Embryonic facial prominence (tissue), 1 donor: ENCODE measurements around the gene WWOX.
"Not testable (repeated sequence)": the region's sequence is repeated elsewhere in the genome, so short reads cannot be mapped to it uniquely, and the experiment has no call there.

Experiments used
- DNase-seq: peaks from one replicate; pipeline ENCODE4 v3.0.0-alpha.2; 2016; ENCODE audit errors: extremely low spot score

The WWOX gene

GRCh38 chr16:78496189-78496588, 396.7 kb downstream of the WWOX start:
- DNase-seq: no peak

- DNase-seq: no peak
Observed at GRCh38 chr16:78499399-78499798, 399.9 kb downstream of the WWOX start.

GRCh38 chr16:78500659-78501270, 401.3 kb downstream of the WWOX start:
- no peak for DNase-seq

GRCh38 chr16:78501744-78502143, 402.3 kb downstream of the WWOX start:
- DNase-seq: no peak

- DNase-seq: no peak
Observed at GRCh38 chr16:78502812-78503350, 403.4 kb downstream of the WWOX start.

- DNase-seq: peak; percentile 47
Observed at GRCh38 chr16:78503602-78504001, 404.1 kb downstream of the WWOX start.

GRCh38 chr16:78504401-78504851, 405.0 kb downstream of the WWOX start:
- DNase-seq: no peak

GRCh38 chr16:78505036-78505435, 405.6 kb downstream of the WWOX start:
- no peak for DNase-seq

- DNase-seq: peak; percentile 22
Observed at GRCh38 chr16:78505544-78506366, 406.3 kb downstream of the WWOX start.

- no peak for DNase-seq
Observed at GRCh38 chr16:78506367-78507193, 407.1 kb downstream of the WWOX start.

GRCh38 chr16:78507576-78507975, 408.1 kb downstream of the WWOX start:
- DNase-seq: no peak

GRCh38 chr16:78509965-78510364, 410.5 kb downstream of the WWOX start:
- DNase-seq: no peak

- no peak for DNase-seq
Observed at GRCh38 chr16:78510496-78510895, 411.0 kb downstream of the WWOX start.

GRCh38 chr16:78513838-78514237, 414.4 kb downstream of the WWOX start:
- DNase-seq: no peak

GRCh38 chr16:78514888-78515287, 415.4 kb downstream of the WWOX start:
- DNase-seq: not testable (repeated sequence)

- no peak for DNase-seq
Observed at GRCh38 chr16:78515421-78515820, 416.0 kb downstream of the WWOX start.

- DNase-seq: no peak
Observed at GRCh38 chr16:78516006-78516736, 416.7 kb downstream of the WWOX start.

- DNase-seq: no peak
Observed at GRCh38 chr16:78519896-78520295, 420.4 kb downstream of the WWOX start.

GRCh38 chr16:78520470-78520869, 421.0 kb downstream of the WWOX start:
- DNase-seq: no peak

- no peak for DNase-seq
Observed at GRCh38 chr16:78522327-78522726, 422.9 kb downstream of the WWOX start.

- no peak for DNase-seq
Observed at GRCh38 chr16:78523212-78523985, 423.9 kb downstream of the WWOX start.
